Memory B cell (primary cell): ENCODE results near the gene DNMT3A.
A peak's percentile ranks its signal among the peaks of the same experiment; 100 is the strongest.

Experiments used
- ATAC-seq: fragments of 150-1000 bp; cut with Tn5 transposase; 2 replicates; pipeline ENCODE4 v1.10.0; 2021; ENCODE audit warnings: low read depth, mild to moderate bottlenecking, moderate library complexity
- DNase-seq, 2 donors: peaks; one replicate each; pipeline ENCODE4 v3.0.0; 2022; ENCODE audit warnings: low spot score in 2 of 2
- H3K27ac Mint-ChIP-seq: one replicate; pipeline ENCODE4 v1.8.0; 2022; ENCODE audit warnings: mild to moderate bottlenecking, moderate library complexity, mixed read lengths
- H3K27me3 Mint-ChIP-seq: one replicate; pipeline ENCODE4 v1.8.0; 2022; ENCODE audit warnings: mixed read lengths
- H3K36me3 Mint-ChIP-seq: one replicate; pipeline ENCODE4 v1.8.0; 2022; ENCODE audit warnings: mild to moderate bottlenecking, mixed read lengths
- H3K4me1 Mint-ChIP-seq: one replicate; pipeline ENCODE4 v1.8.0; 2022; ENCODE audit warnings: mixed read lengths
- H3K4me3 Mint-ChIP-seq: one replicate; pipeline ENCODE4 v1.8.0; 2022; ENCODE audit warnings: mild to moderate bottlenecking, moderate library complexity, mixed read lengths
- H3K9me3 Mint-ChIP-seq: one replicate; pipeline ENCODE4 v1.8.0; 2022; ENCODE audit warnings: mixed read lengths

DNMT3A gene

DNA sequence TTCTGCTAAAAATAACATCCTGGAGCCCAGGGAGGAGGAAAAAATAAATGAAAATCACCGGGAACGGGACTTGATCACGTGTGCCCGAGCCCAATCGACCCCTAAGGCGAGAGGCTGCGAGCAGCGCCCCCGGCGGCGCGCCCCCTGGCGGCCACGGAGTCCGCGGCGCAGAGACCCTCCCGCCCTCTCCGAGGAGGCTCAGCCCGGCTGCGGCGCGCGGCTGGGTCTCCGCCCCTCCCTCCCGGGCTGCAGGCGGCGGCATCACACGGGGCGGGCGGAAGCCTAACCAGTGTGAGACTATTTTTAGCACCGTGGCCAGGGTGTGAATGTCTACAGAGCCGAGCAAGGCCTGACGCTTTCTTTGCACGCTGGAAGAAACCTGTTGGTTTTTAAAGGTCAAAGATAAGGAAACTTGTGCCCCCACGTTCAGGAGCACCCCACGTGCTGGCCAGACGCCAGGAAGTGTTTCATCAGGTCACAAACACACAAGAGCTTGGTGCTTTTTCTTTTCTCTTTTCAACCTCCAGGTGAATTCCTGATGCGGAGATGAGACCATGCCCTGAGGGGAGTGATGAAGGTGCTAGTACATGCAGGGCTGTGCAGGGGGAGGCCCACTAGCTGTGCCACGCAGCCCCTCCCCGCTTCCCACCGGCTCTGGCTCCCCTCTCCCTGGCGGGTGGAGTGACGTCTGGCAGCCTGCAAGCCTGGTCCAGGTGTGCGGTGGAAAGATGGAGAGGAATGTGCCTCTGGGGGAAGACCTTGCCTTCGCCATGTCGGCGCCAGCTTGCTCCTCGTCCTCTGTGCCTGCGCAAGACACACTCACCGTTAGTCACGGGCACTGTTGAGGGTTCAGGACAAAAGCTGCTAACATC is 35.3 kb upstream of the DNMT3A start:
- Mint-ChIP-seq H3K4me3 (peak overlapping the region; percentile 62), H3K27me3 (no peaks in the 10 kb centered on the region), H3K36me3 (peaks cover under 1% of the 10 kb centered on the region), H3K27ac (peak overlapping the region; percentile 93), H3K4me1 (peaks cover 30% of the 10 kb centered on the region), H3K9me3 (no peaks in the 10 kb centered on the region)
- DNase-seq = peak; percentile 89 to 92
- ATAC-seq = peak; percentile 100

GRCh38 chr2:25375989-25376545 is 34.3 kb upstream of the DNMT3A start:
- H3K27ac Mint-ChIP-seq = peak overlapping the region; percentile 72
- DNase-seq (no peak), ATAC-seq (no peak)
- H3K4me3 Mint-ChIP-seq = peak overlapping the region; percentile 67
- H3K4me1 Mint-ChIP-seq = peaks cover 29% of the 10 kb centered on the region
- no peaks in the 10 kb centered on the region for H3K36me3 Mint-ChIP-seq
- no peaks in the 10 kb centered on the region for H3K9me3 Mint-ChIP-seq
- no peaks in the 10 kb centered on the region for H3K27me3 Mint-ChIP-seq

- Mint-ChIP-seq H3K4me3 (no peak overlapping the region), H3K27ac (no peak overlapping the region), H3K4me1 (peaks cover 26% of the 10 kb centered on the region), H3K9me3 (no peaks in the 10 kb centered on the region), H3K36me3 (no peaks in the 10 kb centered on the region), H3K27me3 (no peaks in the 10 kb centered on the region)
- ATAC-seq (no peak), DNase-seq (no peak)
Observed at GRCh38 chr2:25375371-25375988, 33.8 kb upstream of the DNMT3A start.

DNA sequence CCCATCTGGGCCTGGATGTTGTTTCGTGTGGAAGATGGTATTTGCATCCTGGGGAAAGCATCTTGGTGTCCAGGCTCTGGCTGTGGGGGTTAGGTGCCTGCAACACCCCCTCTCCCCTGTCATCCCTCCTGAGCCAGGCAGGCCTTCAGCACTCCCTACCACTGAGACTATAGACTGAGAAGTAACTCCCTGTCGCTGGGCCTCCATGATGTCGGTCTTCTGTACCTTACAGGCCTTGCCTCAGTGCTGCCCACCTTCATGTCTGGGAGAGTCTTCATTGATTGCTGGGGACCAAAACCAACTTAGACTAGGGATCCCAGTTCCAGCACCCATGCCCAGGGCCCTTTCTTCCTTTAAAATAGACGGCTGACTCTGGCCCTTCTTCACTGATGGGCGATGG is 33.1 kb upstream of the DNMT3A start:
- Mint-ChIP-seq H3K9me3 (no peaks in the 10 kb centered on the region), H3K4me3 (no peak overlapping the region), H3K36me3 (no peaks in the 10 kb centered on the region), H3K27me3 (no peaks in the 10 kb centered on the region), H3K27ac (no peak overlapping the region), H3K4me1 (peaks cover 23% of the 10 kb centered on the region)
- ATAC-seq = no peak
- DNase-seq = no peak

DNA sequence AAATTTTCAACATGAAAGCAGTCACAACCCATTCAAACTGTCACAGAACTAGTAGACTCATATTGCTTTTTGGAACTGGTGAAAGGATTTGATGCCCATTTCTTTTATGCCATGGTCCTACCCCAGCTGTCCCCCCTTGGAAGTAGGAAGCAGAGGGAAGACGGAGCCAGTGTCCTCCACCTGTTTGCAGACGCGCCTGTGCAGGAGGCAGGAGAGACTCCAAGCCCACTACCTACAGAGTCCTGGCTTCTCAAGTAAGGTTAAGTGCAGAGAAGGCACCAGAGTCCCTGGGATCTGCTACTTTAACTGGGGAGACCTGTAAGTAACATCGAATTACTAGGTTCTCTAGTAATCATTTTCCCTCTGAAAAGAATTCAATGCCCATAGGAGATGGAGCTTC is 32.7 kb upstream of the DNMT3A start:
- H3K36me3 Mint-ChIP-seq = no peaks in the 10 kb centered on the region
- no peaks in the 10 kb centered on the region for H3K27me3 Mint-ChIP-seq
- no peaks in the 10 kb centered on the region for H3K9me3 Mint-ChIP-seq
- H3K27ac Mint-ChIP-seq = no peak overlapping the region
- H3K4me1 Mint-ChIP-seq = peaks cover 20% of the 10 kb centered on the region
- DNase-seq (no peak), ATAC-seq (no peak)
- H3K4me3 Mint-ChIP-seq = no peak overlapping the region

GRCh38 chr2:25373269-25373981 is 31.7 kb upstream of the DNMT3A start:
- Mint-ChIP-seq H3K4me1 (peaks cover 13% of the 10 kb centered on the region), H3K9me3 (no peaks in the 10 kb centered on the region), H3K27me3 (no peaks in the 10 kb centered on the region), H3K36me3 (no peaks in the 10 kb centered on the region), H3K27ac (peak overlapping the region; percentile 53), H3K4me3 (no peak overlapping the region)
- DNase-seq = no peak
- ATAC-seq = no peak

- Mint-ChIP-seq H3K27me3 (no peaks in the 10 kb centered on the region), H3K27ac (peak overlapping the region; percentile 53), H3K9me3 (no peaks in the 10 kb centered on the region), H3K4me3 (no peak overlapping the region), H3K36me3 (no peaks in the 10 kb centered on the region), H3K4me1 (peaks cover 12% of the 10 kb centered on the region)
- no peak for ATAC-seq
- no peak for DNase-seq
Observed at GRCh38 chr2:25372405-25373268, 30.9 kb upstream of the DNMT3A start.

- H3K4me3 Mint-ChIP-seq = no peak overlapping the region
- DNase-seq (no peak), ATAC-seq (no peak)
- no peak overlapping the region for H3K27ac Mint-ChIP-seq
- H3K36me3 Mint-ChIP-seq = no peaks in the 10 kb centered on the region
- no peaks in the 10 kb centered on the region for H3K9me3 Mint-ChIP-seq
- H3K4me1 Mint-ChIP-seq = peaks cover 5% of the 10 kb centered on the region
- H3K27me3 Mint-ChIP-seq = no peaks in the 10 kb centered on the region
Observed at GRCh38 chr2:25371253-25372241, 29.8 kb upstream of the DNMT3A start.

DNA sequence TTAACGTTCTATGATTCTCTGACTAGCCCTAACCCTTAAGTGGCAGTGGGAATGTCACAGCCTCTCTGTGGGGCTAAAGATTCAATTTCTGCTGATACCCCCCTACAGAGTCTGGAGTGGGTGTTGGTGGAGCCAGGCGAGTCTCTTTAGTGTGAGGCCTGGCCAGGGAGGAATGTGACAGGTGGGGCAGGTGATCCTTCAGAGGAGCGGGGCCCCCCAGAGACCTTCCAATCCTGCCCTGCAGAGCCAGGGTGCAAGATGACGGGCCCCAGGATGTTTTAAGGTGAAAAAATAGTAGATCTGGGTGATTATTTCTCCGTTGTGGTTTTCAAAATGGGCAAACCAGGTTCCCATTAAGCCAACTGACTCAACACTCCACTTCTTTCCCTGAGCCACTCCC is 28.2 kb upstream of the DNMT3A start:
- Mint-ChIP-seq H3K9me3 (no peaks in the 10 kb centered on the region), H3K27me3 (no peaks in the 10 kb centered on the region), H3K4me3 (no peak overlapping the region), H3K36me3 (no peaks in the 10 kb centered on the region), H3K4me1 (peaks cover 2% of the 10 kb centered on the region), H3K27ac (peak overlapping the region; percentile 70)
- ATAC-seq (no peak), DNase-seq (no peak)

DNA sequence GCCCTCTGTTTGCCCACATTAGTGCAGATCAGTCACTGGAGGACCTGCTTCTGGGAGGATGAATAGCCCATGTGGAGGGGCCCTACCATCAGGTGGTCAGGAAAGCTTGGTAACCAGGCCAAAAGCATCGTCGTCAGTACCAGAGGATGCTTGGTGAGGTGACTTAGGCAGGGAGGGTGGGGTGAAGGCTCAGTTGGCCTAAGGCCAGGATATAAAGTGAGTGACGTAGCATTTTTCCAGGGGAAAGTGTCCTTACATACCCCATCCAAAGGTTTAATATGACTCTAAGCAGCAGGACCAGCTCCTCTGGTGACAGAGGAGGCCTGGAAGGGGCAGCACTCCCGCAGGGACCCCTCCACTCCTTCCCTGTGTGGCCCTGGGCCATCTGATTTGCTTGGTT is 27.7 kb upstream of the DNMT3A start:
- no peak overlapping the region for H3K4me3 Mint-ChIP-seq
- DNase-seq = no peak
- H3K27me3 Mint-ChIP-seq = no peaks in the 10 kb centered on the region
- ATAC-seq = no peak
- no peaks in the 10 kb centered on the region for H3K36me3 Mint-ChIP-seq
- H3K27ac Mint-ChIP-seq = no peak overlapping the region
- peaks cover 3% of the 10 kb centered on the region for H3K4me1 Mint-ChIP-seq
- no peaks in the 10 kb centered on the region for H3K9me3 Mint-ChIP-seq

DNA sequence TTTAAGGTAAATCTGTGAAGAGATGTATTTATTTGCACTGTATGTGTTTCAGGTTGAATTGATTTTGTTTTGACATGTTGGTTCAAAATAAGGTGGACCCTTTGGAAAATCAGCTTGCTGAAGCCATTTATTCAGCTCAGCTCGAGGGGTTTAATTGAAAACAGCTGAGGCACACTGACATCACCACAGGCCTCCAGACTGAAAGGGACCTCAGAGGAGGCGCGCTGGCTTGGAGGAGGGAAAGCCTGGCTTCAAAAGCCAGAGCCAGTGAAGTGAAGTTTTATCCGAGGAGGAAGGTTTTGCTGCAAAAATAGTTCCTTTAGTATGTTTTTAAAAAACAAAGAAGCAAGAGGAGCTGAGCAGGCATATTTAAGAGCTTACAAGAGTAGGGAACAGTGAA is 26.9 kb upstream of the DNMT3A start:
- ATAC-seq (no peak), DNase-seq (no peak)
- Mint-ChIP-seq H3K9me3 (no peaks in the 10 kb centered on the region), H3K27me3 (no peaks in the 10 kb centered on the region), H3K4me1 (peaks cover 9% of the 10 kb centered on the region), H3K27ac (peak overlapping the region; percentile 14), H3K4me3 (no peak overlapping the region), H3K36me3 (no peaks in the 10 kb centered on the region)

DNA sequence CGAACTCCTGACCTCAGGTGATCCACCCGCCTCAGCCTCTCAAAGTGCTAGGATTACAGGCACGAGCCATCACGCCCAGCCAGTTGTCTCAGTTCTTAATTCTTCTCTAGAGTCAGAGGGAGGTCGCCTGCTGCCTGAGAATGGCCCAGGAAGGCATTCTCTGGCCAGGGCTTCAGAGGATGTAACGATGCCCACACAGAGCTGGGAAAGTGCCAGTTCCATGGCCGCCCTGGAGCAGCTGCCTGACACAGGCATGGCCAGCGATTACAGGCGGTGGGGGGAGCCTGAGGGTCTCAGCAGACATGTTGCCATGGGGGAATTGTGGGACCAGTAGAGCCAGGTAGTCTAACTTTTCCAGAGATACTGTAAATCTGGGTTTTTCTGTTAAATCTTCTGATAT is 25.6 kb upstream of the DNMT3A start:
- no peaks in the 10 kb centered on the region for H3K9me3 Mint-ChIP-seq
- H3K27me3 Mint-ChIP-seq = no peaks in the 10 kb centered on the region
- H3K4me1 Mint-ChIP-seq = peaks cover 11% of the 10 kb centered on the region
- no peak for ATAC-seq
- DNase-seq = no peak
- no peaks in the 10 kb centered on the region for H3K36me3 Mint-ChIP-seq
- no peak overlapping the region for H3K4me3 Mint-ChIP-seq
- H3K27ac Mint-ChIP-seq = no peak overlapping the region
